Activated T-helper 1 cell treated with anti-CD3 and anti-CD28 coated beads, Interleukin-12 subunit alpha, Interleukin-12 subunit beta, Interleukin-2, Interleukin-4 antibody, amounts not matched to agents 30 ng/mL and 10 ng/mL and 1 ng/mL, durations not matched to agents 14 hours and 24 hours and 36 hours (primary cell): ENCODE measurements around the gene MORN5. TPM values are rescaled to one million over a fixed set of nuclear protein-coding genes. Genes with fewer than 3 reads are reported as not detected.

Source experiments
- DNase-seq: peaks from one replicate; pipeline ENCODE4 v3.0.0; 2021; ENCODE audit warnings: low spot score
- H3K27ac Mint-ChIP-seq: one replicate; pipeline ENCODE4 v1.8.0; 2021; ENCODE audit warnings: mild to moderate bottlenecking, mixed read lengths
- H3K27me3 Mint-ChIP-seq: one replicate; pipeline ENCODE4 v1.8.0; 2022; ENCODE audit warnings: mild to moderate bottlenecking, moderate library complexity, mixed read lengths; ENCODE audit not compliant: insufficient read depth
- H3K36me3 Mint-ChIP-seq: one replicate; pipeline ENCODE4 v1.8.0; 2021; ENCODE audit warnings: low read depth, mixed read lengths
- H3K4me1 Mint-ChIP-seq: one replicate; pipeline ENCODE4 v1.8.0; 2021; ENCODE audit warnings: low read depth, mixed read lengths
- H3K4me3 Mint-ChIP-seq: one replicate; pipeline ENCODE4 v1.8.0; 2021; ENCODE audit warnings: mild to moderate bottlenecking, moderate library complexity, mixed read lengths
- H3K9me3 Mint-ChIP-seq: one replicate; pipeline ENCODE4 v1.8.0; 2021; ENCODE audit warnings: mixed read lengths
- intact Hi-C: fragments of 100-400 bp; cut with micrococcal nuclease; formaldehyde crosslinking; loops from one replicate; pipeline ENCODE4 v1.15.1; 2024
- total RNA-seq: library from RNA; stranded (reverse); gene quantifications from 2 replicates; pipeline ENCODE4 v1.2.3, GENCODE V29; 2022

MORN5 gene
- total RNA-seq, 1 donor from 2014 or later, result not detected

DNA sequence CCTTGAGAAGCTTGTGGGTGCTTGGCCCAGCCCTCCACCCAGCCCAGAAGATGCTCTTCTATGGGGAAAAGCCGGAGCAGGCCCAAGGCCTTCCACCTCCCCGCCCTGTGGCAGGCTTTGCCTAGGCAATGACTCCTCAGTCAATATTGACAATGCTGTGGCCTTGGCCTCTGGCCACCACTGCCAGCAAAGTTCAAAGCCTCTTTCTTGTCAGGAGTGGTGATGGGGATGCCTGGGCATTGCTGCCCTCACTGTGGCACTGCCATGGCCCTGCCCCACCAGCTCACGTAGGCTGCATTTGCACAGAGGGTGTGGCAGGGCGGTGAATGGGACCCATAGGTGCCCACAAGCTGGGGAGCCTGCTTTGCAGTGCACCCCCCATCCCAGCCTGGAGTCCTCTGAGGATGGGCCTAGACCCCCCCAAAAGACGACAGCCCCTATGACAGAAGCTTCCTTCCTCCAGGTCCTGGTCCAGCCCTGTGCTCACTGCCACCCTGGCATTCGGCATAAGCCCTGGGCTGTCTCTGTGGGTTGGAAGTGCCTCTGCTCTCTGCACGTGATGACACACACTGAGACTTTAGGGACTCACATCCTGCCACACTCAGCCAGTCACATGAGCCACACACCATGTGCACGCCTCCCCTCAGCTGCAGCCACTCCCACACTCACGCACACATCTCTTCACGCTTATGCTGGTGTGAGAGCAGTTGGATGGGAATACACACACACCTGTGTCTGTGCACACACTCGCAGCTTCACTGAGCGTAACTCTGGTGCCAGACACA is 31.1 kb downstream of the MORN5 start:
- Mint-ChIP-seq H3K4me3 (no peak overlapping the region), H3K36me3 (no peaks in the 10 kb centered on the region), H3K27me3 (no peaks in the 10 kb centered on the region), H3K27ac (no peak overlapping the region), H3K9me3 (no peaks in the 10 kb centered on the region), H3K4me1 (no peaks in the 10 kb centered on the region)
- no peak for DNase-seq
- intact Hi-C loops, result no loop called here

DNA sequence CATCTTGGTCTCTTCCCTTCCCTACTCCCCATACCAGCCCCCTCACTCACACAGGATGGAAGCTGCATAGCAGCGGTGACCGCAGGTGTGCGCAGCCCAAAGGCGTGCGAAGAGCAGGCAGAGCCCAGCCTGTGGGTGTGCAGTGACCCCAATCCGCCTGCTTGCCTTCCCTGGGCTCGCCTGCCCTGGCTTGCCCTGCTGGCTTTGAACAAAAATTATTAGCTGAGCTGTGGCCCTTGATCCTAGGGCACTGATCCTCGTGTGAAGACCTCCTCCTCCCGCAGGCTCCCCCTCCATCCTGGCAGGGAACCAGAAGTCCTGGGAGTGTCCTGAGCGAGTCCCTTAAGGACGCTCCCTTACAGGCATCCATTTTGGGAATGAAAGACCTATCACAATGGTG is 31.9 kb downstream of the MORN5 start:
- intact Hi-C loops, result no loop called here
- H3K36me3 Mint-ChIP-seq, result no peaks in the 10 kb centered on the region
- H3K4me1 Mint-ChIP-seq, result no peaks in the 10 kb centered on the region
- no peak for DNase-seq
- no peak overlapping the region for H3K27ac Mint-ChIP-seq
- no peak overlapping the region for H3K4me3 Mint-ChIP-seq
- H3K27me3 Mint-ChIP-seq, result no peaks in the 10 kb centered on the region
- H3K9me3 Mint-ChIP-seq, result no peaks in the 10 kb centered on the region

DNA sequence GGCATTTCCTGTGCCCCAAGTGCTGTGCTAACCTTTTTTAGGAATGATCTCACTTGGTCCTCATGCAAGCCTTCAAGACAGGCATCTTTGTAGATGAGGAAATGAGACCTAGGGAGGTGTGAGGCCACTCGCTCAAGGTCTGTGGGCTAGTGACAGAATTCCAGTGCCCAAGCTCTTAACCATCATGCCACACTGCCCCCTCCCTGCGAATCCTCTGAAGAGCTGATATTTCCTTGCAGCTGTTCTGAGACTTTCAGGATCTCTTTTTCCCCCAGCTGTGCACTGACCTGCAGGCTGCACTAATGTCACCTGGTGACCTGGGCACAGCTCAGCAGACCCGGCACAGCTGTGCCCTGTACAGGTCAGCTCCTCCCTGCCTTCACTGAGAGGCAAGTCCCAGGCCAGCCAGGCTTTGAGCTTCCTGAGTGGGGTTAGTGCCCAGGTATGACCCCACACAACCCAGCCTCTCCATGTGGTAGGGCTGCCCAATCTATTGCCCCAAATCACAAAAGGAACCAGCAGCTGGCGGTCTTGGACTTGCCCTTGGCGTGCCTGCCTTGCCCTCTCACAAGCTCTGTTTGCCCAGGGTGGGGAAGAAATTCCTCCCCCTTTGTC is 32.7 kb downstream of the MORN5 start:
- no peak overlapping the region for H3K27ac Mint-ChIP-seq
- intact Hi-C loops, result no loop called here
- no peaks in the 10 kb centered on the region for H3K36me3 Mint-ChIP-seq

DNA sequence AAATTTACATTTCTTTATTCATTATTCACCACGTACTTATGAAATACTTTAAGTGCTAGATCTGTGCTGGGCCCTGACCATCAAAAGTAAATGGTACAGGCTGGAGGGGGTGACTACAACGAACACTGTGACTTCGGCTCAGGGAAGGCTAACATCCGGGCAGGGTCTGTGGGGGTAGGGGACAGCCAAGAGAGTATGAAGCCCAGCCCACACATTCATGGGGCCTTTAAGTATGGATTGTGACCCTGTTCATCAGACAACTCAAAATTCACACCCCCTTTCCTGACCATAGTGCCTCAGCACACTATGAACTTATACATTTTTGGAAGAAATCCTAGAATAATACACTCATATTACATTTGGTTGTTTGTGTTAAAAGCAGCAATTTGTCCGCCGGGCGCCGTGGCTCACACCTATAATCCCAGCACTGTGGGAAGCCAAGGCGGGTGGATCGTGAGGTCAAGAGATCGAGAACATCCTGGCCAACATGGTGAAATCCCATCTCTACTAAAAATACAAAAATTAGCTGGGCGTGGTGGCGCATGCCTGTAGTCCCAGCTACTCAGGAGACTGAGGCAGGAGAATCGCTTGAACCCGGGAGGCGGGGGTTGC is 33.3 kb downstream of the MORN5 start:
- DNase-seq, result no peak
- H3K36me3 Mint-ChIP-seq, result no peaks in the 10 kb centered on the region
- peaks cover 3% of the 10 kb centered on the region for H3K27me3 Mint-ChIP-seq
- no peaks in the 10 kb centered on the region for H3K4me1 Mint-ChIP-seq
- no peaks in the 10 kb centered on the region for H3K9me3 Mint-ChIP-seq
- no peak overlapping the region for H3K4me3 Mint-ChIP-seq
- no peak overlapping the region for H3K27ac Mint-ChIP-seq
- intact Hi-C loops, result no loop called here

More for the DNA sequence above, 32.7 kb downstream of the MORN5 start:
- no peaks in the 10 kb centered on the region for H3K4me1 Mint-ChIP-seq
- no peaks in the 10 kb centered on the region for H3K9me3 Mint-ChIP-seq
- peaks cover 3% of the 10 kb centered on the region for H3K27me3 Mint-ChIP-seq
- no peak for DNase-seq
- H3K4me3 Mint-ChIP-seq, result no peak overlapping the region

DNA sequence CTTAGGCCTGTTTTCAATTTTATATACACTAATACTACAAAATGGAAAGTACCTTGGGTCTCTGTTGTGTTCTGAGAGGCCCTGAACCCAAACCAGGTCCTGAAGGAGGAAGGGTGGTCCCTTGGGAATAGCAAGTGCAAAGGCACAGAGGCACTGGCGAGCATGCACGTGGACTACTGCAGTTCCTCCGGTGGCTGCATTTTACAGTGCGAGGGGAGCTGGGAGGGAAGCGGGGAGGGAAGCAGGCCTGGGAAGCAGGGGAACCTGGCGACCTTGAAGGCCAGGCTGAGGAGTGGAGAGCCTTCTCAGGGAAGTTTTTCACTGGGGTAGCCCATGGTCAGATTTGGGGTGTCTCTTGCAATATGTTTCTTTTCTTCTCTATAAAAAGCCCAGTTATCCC is 33.9 kb downstream of the MORN5 start:
- intact Hi-C loops, result no loop called here
- H3K4me3 Mint-ChIP-seq, result no peak overlapping the region
- H3K4me1 Mint-ChIP-seq, result no peaks in the 10 kb centered on the region
- H3K27ac Mint-ChIP-seq, result no peak overlapping the region
- H3K9me3 Mint-ChIP-seq, result no peaks in the 10 kb centered on the region
- no peaks in the 10 kb centered on the region for H3K36me3 Mint-ChIP-seq
- H3K27me3 Mint-ChIP-seq, result peaks cover 5% of the 10 kb centered on the region
- DNase-seq, result no peak

DNA sequence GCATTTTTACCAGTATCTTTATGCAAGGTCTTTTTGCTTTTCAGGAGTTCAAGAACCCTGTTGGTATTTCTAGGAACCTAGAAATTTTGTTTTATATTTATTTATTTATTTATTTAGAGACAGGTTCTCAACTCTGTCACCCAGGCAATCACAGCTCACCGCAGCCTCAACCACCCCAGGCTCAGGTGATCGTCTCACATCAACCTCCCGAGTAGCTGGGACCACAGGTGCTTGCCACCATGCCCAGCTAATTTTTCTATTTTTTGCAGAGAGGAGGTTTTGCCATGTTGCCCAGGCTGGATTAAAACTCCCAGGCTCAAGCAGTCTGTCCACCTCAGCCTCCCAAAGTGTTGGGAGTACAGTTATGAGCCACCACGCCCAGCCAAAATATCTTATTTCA is 36.2 kb downstream of the MORN5 start:
- Mint-ChIP-seq H3K4me3 (no peak overlapping the region), H3K4me1 (no peaks in the 10 kb centered on the region), H3K9me3 (no peaks in the 10 kb centered on the region), H3K27me3 (peaks cover 5% of the 10 kb centered on the region), H3K27ac (no peak overlapping the region), H3K36me3 (no peaks in the 10 kb centered on the region)
- intact Hi-C loops, result no loop called here
- DNase-seq, result no peak

DNA sequence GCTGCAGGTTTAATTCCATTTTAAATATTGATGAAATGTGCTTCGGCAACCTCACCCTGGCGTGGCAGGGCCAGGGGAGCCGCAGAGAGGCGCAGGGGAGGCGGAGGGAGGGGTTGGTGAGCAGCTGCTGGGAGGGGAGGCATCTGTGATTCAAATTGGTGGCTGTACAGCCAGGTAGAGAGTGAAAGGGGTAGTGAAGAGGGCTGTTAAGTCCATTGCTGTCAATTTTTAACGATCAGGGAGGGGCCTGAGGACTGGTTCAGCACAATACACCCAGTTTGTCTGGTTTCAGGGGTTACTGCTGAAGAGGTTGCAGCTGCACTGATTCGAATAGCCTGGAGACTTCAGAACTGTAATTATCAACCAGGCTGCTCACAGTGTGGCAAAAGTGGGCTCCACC is 37.7 kb downstream of the MORN5 start:
- peaks cover 5% of the 10 kb centered on the region for H3K27me3 Mint-ChIP-seq
- H3K27ac Mint-ChIP-seq, result no peak overlapping the region
- no peaks in the 10 kb centered on the region for H3K4me1 Mint-ChIP-seq
- intact Hi-C loops, result no loop called here
- no peak overlapping the region for H3K4me3 Mint-ChIP-seq
- DNase-seq, result no peak
- no peaks in the 10 kb centered on the region for H3K36me3 Mint-ChIP-seq
- H3K9me3 Mint-ChIP-seq, result no peaks in the 10 kb centered on the region

DNA sequence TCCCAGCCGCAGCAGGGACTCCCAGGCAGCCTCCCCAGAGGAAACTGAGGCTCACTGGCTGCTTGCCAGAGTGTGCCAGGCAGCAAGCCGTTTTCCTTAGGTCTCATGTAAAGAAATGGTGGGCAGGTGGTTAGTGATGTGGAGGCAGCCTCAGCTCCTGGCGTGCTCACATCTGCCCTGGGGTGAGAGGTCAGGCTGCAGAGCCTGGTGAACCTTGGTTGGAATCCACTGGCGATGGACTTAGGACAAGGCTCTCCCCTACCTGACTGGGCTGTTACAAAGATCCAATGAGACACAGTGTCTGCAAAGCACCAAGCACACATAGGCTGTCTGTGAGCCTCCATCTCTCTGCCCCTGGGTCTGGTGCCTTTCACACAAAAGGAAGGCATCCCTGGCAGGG is 38.2 kb downstream of the MORN5 start:
- no peaks in the 10 kb centered on the region for H3K36me3 Mint-ChIP-seq
- H3K4me1 Mint-ChIP-seq, result no peaks in the 10 kb centered on the region
- peaks cover 5% of the 10 kb centered on the region for H3K27me3 Mint-ChIP-seq
- H3K27ac Mint-ChIP-seq, result no peak overlapping the region
- no peaks in the 10 kb centered on the region for H3K9me3 Mint-ChIP-seq
- H3K4me3 Mint-ChIP-seq, result no peak overlapping the region
- intact Hi-C loops, result no loop called here
- DNase-seq, result no peak

DNA sequence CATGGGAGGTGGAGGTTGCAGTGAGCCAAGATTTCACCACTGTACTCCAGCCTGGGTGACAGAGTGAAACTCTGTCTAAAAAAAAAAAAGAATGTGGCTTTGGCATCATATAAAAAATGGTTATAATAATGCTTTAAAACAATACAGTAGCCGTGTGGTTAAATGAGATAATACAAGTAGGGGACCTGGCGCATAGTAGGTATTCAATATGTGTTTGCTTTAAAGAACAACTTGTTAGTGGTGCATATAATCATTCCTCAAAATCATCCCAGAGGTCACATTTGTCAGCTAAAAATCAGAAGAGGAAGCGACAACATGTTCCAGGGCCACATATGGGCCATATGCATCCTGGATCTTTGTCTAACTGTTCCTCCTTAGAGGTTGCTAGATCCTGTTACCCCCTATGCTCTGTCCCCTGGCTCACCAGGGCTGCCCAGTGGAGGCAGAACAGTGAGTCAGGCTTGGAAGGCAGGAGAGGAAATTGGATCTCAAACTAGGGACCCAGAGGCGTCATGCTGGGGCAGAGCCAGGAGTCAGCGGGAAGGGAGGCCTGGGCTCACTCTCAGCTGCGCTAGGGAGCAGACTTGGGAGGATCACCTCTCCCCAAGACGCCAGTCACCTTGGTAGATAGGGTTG is 41.4 kb downstream of the MORN5 start:
- Mint-ChIP-seq H3K4me3 (no peak overlapping the region), H3K4me1 (no peaks in the 10 kb centered on the region), H3K27ac (no peak overlapping the region), H3K9me3 (no peaks in the 10 kb centered on the region), H3K27me3 (peaks cover 5% of the 10 kb centered on the region), H3K36me3 (no peaks in the 10 kb centered on the region)
- DNase-seq, result no peak
- intact Hi-C loops, result no loop called here

DNA sequence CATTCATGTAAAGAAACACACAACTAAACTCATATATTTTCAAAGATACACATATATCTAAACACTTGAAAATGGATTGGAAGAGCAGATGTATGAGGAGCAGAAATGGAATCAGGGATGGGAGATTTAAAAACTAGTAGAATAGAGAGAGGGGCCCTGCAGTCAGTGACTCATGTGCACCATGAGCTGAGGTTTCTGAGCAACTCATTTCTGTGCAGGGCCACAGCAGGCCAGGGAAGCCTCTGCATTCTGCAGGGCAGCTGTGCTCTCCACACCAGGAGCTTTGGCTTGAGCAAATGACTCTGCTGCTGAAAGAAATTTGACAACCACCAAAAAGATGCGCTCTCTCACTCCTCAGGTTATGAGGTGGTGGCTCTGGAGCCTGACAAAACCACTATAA is 41.9 kb downstream of the MORN5 start:
- Mint-ChIP-seq H3K4me3 (no peak overlapping the region), H3K27ac (no peak overlapping the region), H3K36me3 (no peaks in the 10 kb centered on the region), H3K27me3 (peaks cover 5% of the 10 kb centered on the region), H3K4me1 (no peaks in the 10 kb centered on the region), H3K9me3 (no peaks in the 10 kb centered on the region)
- intact Hi-C loops, result no loop called here
- DNase-seq, result no peak

DNA sequence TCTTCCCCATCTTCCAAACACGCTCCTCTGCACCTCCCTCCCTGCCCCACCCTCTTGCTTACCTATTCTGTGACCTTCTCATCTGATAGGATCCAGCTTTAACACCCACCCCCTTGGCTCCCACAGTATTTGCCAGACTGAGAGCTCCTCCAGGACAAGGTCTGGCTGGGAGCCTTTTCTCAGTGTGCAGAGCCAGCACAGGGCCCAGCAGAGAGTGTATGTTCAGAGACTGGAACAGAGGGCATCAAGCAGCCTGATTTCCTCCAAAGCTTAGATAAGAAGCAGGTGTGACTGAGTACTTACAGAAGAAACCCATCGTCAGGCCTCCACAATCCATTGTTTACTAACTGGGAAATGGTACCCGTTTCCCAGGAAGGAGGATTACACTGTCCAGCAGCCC is 42.4 kb downstream of the MORN5 start:
- H3K27me3 Mint-ChIP-seq, result peaks cover 2% of the 10 kb centered on the region
- DNase-seq, result no peak
- H3K9me3 Mint-ChIP-seq, result no peaks in the 10 kb centered on the region
- H3K27ac Mint-ChIP-seq, result no peak overlapping the region
- no peak overlapping the region for H3K4me3 Mint-ChIP-seq
- H3K36me3 Mint-ChIP-seq, result no peaks in the 10 kb centered on the region
- intact Hi-C loops, result no loop called here
- no peaks in the 10 kb centered on the region for H3K4me1 Mint-ChIP-seq

DNA sequence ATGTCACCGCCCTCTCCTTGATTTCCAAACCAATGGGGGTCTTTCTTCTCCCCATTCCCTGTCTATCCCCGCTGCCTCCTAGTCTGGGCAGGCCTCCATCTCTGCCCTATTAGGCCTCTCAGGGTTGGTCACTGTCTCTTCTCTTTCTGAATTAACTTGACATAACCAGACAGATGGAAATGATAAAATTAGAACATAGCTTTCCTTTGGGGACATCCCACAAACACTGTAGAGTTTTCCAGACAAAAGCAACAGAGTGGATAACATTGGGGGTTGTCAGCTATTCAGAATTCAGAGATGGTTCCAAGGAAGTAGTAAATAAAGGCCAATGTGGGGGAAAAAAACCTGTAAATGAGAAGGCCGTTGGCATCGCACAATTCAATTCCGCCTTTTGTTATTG is 44.3 kb downstream of the MORN5 start:
- Mint-ChIP-seq H3K4me3 (no peak overlapping the region), H3K27ac (no peak overlapping the region), H3K9me3 (no peaks in the 10 kb centered on the region), H3K27me3 (peaks cover 7% of the 10 kb centered on the region), H3K36me3 (no peaks in the 10 kb centered on the region), H3K4me1 (no peaks in the 10 kb centered on the region)
- intact Hi-C loops, result no loop called here
- DNase-seq, result no peak

DNA sequence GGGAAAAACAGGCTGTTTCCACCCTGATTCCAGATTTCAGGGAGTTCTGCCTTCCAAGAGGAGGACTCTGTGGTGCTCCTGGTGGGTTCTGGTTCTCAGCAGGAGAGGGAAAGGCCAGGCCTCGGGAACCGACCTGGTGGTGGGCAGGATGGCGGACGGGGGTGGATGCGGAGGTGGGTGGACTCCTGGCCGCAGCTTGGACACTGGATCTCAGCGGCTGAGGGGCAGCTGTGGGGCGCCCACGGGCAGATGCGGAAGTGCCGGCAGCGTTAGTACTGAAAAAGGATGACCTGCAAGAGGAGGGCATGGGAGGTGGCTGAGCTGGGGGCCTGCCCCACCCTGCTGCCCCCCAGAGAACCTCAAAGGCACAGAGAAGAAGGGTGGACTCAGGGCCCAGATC is 44.8 kb downstream of the MORN5 start:
- DNase-seq, result no peak
- Mint-ChIP-seq H3K27ac (no peak overlapping the region), H3K4me1 (no peaks in the 10 kb centered on the region), H3K27me3 (peaks cover 7% of the 10 kb centered on the region), H3K4me3 (no peak overlapping the region), H3K36me3 (no peaks in the 10 kb centered on the region), H3K9me3 (no peaks in the 10 kb centered on the region)
- intact Hi-C loops, result no loop called here
